Right ventricle myocardium inferior (tissue), 1 donor: ENCODE data around the gene MGAT3. TPM values are rescaled to one million over a fixed set of nuclear protein-coding genes. Genes with fewer than 3 reads are reported as not detected.

Source experiments
- ATAC-seq: fragments of 200-7000 bp; cut with Tn5 transposase; one replicate; pipeline ENCODE4 v1.9.1; 2020; ENCODE audit warnings: mild to moderate bottlenecking, moderate library complexity
- DNase-seq: peaks from one replicate; pipeline ENCODE4 v3.0.0; 2021; ENCODE audit errors: missing footprints
- intact Hi-C: fragments of 100-400 bp; cut with DNase I; formaldehyde crosslinking; loops from one replicate; pipeline ENCODE4 v1.11.0; 2022
- total RNA-seq: library from RNA; stranded (reverse); fragmentation: NEBNext Ultra II Directional; extraction: Animal tissue kit (Norgen Biotek cat#: 25700); gene quantifications from one replicate; pipeline ENCODE4 v1.2.1, GENCODE V29; 2021
- donor health status: DM: no; HTN: yes; CAD: no; lungs with severe emphysema.

MGAT3 gene
- total RNA-seq, 1 donor from 2014 or later = 5.9 TPM

- intact Hi-C loops = no loop called here
- no peak for ATAC-seq
Measured at GRCh38 chr22:39480557-39480956, 23.7 kb downstream of the MGAT3 start.

GRCh38 chr22:39481054-39481453 lies 24.2 kb downstream of the MGAT3 start:
- no peak for ATAC-seq
- intact Hi-C loops = no loop called here
- peak; percentile 55 for DNase-seq

More at GRCh38 chr22:39480557-39480956, 23.7 kb downstream of the MGAT3 start:
- peak; percentile 17 for DNase-seq

GRCh38 chr22:39481595-39481994 lies 24.8 kb downstream of the MGAT3 start:
- ATAC-seq (no peak), DNase-seq (no peak)
- intact Hi-C loops = no loop called here

- ATAC-seq = no peak
- intact Hi-C loops = no loop called here
- DNase-seq = peak; percentile 55
Measured at GRCh38 chr22:39482768-39483167, 26.0 kb downstream of the MGAT3 start.

GRCh38 chr22:39486951-39487825 lies 30.4 kb downstream of the MGAT3 start:
- ATAC-seq (peak; percentile 26), DNase-seq (no peak)
- intact Hi-C loops = no loop called here

- DNase-seq (no peak), ATAC-seq (no peak)
- intact Hi-C loops = no loop called here
Measured at GRCh38 chr22:39487826-39488520, 31.2 kb downstream of the MGAT3 start.

GRCh38 chr22:39488563-39489083 lies 31.8 kb downstream of the MGAT3 start:
- intact Hi-C loops = no loop called here
- ATAC-seq = no peak
- DNase-seq = no peak

GRCh38 chr22:39489094-39490068 lies 32.6 kb downstream of the MGAT3 start:
- no peak for ATAC-seq
- peak; percentile 26 for DNase-seq
- intact Hi-C loops = loop anchor here (5.0 kb wide), 1 partner anchor 38 kb away; no protein-coding TSS in a partner anchor

GRCh38 chr22:39490135-39490798 lies 33.5 kb downstream of the MGAT3 start:
- intact Hi-C loops = loop anchor here (5.0 kb wide), 1 partner anchor 37 kb away; no protein-coding TSS in a partner anchor
- peak; percentile 93 for ATAC-seq
- DNase-seq = peak; percentile 94

GRCh38 chr22:39490966-39491680 lies 34.3 kb downstream of the MGAT3 start:
- no peak for DNase-seq
- intact Hi-C loops = loop anchor here (5.0 kb wide), 1 partner anchor 36 kb away; no protein-coding TSS in a partner anchor
- ATAC-seq = no peak

- no peak for DNase-seq
- intact Hi-C loops = loop anchor here (5.0 kb wide), 1 partner anchor 36 kb away; no protein-coding TSS in a partner anchor
- no peak for ATAC-seq
Measured at GRCh38 chr22:39491696-39492095, 34.9 kb downstream of the MGAT3 start.

- intact Hi-C loops = loop anchor here (5.0 kb wide), 1 partner anchor 35 kb away; no protein-coding TSS in a partner anchor
- DNase-seq (no peak), ATAC-seq (no peak)
Measured at GRCh38 chr22:39492186-39492585, 35.4 kb downstream of the MGAT3 start.

GRCh38 chr22:39493759-39494158 lies 36.9 kb downstream of the MGAT3 start:
- DNase-seq = no peak
- no peak for ATAC-seq
- intact Hi-C loops = loop anchor here (5.0 kb wide), 1 partner anchor 34 kb away; no protein-coding TSS in a partner anchor

- intact Hi-C loops = loop anchor here (5.0 kb wide), 1 partner anchor 33 kb away; no protein-coding TSS in a partner anchor
- DNase-seq (no peak), ATAC-seq (no peak)
Measured at GRCh38 chr22:39494471-39495120, 37.8 kb downstream of the MGAT3 start.

GRCh38 chr22:39496131-39496838 lies 39.5 kb downstream of the MGAT3 start:
- ATAC-seq (peak; percentile 69), DNase-seq (peak; percentile 82)
- intact Hi-C loops = no loop called here

GRCh38 chr22:39497429-39497828 lies 40.6 kb downstream of the MGAT3 start:
- intact Hi-C loops = no loop called here
- DNase-seq (no peak), ATAC-seq (no peak)
